Activated naive CD4-positive, alpha-beta T cell treated with anti-CD3 and anti-CD28 coated beads, Interleukin-2, amount 50 U/mL, for 24 hours (primary cell): ENCODE results near the gene SMAD3.
"Not testable (repeated sequence)": the region's sequence is repeated elsewhere in the genome, so short reads cannot be mapped to it uniquely, and the experiment has no call there.

ENCODE experiments used
- H3K27ac Mint-ChIP-seq: one replicate; pipeline ENCODE4 v1.8.0; 2021; ENCODE audit warnings: mild to moderate bottlenecking, mixed read lengths
- H3K27me3 Mint-ChIP-seq: one replicate; pipeline ENCODE4 v1.8.0; 2021; ENCODE audit warnings: mixed read lengths
- H3K36me3 Mint-ChIP-seq: one replicate; pipeline ENCODE4 v1.8.0; 2021; ENCODE audit warnings: mixed read lengths
- H3K4me1 Mint-ChIP-seq: one replicate; pipeline ENCODE4 v1.8.0; 2021; ENCODE audit warnings: mixed read lengths
- H3K4me3 Mint-ChIP-seq: one replicate; pipeline ENCODE4 v1.8.0; 2021; ENCODE audit warnings: mild to moderate bottlenecking, mixed read lengths
- H3K9me3 Mint-ChIP-seq: one replicate; pipeline ENCODE4 v1.8.0; 2021; ENCODE audit warnings: mixed read lengths

SMAD3 gene

DNA sequence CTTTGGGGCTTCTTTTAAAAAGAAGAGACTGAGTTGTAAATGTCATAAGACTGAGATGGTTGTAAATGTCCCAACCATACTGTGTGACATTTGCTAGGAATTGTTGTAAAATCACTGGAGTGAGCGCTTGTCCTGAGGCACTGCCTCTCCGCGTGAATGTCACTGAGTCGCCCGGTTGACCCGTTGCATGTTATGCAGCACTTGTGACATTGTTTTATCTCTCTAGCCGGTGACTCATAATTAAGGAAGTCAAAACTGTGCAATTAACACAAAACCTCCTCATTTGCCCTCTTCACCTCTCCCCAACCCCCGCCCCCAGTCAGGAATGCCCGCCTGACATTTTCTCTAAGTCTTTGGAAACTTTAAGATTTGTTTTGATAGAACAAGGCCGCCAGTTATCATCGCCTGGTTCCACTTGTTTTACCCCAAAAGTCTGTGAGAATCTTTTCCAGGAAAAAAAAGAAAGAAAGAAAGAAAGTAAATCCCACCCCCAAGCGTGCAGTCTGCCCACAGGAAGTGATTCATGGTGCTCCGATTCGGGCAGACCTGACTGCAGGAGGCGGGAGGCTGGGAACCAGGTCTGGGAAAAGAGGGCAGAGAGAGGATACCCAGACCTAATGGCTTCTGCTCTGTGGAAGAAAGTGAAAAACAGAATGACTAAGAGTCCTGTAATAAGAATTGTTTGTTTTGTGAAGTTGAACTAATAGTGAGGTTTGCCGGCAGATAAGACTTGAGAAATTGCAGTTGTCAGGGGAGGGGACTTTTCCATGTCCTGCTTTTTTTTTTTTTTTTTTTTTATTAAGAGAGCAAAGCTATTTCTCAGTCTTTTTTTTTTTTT, 84.8 kb downstream of the SMAD3 start:
- Mint-ChIP-seq H3K27me3 (no peaks in the 10 kb centered on the region), H3K27ac (peak overlapping the region; percentile 90), H3K4me1 (peaks cover 73% of the 10 kb centered on the region), H3K4me3 (peak overlapping the region; percentile 58), H3K36me3 (peaks cover 1% of the 10 kb centered on the region), H3K9me3 (no peaks in the 10 kb centered on the region)

DNA sequence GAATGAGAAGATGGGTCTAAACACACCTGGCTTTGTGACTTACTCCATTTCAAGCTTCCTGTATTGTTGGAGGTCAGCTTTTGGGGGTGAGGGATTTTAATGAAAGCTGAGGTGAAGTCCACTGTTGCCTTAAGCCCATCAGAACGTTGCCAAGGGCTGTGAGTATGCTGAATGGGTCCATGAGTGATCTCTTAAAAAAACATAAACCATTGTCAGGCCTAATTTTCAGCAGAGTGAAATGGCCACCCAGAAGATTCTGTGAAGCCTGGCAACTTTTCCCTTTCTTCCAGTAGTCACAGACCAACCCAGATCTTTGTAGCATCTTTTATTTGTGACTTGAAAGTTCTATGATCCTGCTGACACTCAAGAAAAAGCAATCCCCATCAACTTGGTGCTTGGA, 87.0 kb downstream of the SMAD3 start:
- peaks cover 65% of the 10 kb centered on the region for H3K4me1 Mint-ChIP-seq
- H3K27me3 Mint-ChIP-seq: no peaks in the 10 kb centered on the region
- peak overlapping the region; percentile 70 for H3K27ac Mint-ChIP-seq

DNA sequence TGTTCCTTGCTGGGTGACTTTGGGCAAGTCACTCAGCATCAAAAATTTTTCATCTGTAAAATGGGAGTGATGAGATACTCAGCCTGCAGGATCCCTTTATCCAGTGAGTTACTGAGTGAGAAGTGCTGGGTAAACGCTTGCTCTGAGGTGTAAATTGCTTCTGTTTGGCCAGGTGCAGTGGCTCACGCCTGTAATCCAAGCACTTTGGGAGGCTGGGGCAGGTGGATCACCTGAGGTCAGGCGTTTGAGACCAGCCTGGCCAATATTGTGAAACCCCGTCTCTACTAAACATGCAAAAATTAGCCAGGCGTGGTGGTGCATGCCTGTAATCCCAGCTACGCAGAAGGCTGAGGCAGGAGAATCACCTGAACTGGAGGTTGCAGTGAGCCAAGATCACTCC, 87.6 kb downstream of the SMAD3 start:
- H3K9me3 Mint-ChIP-seq, H3K27me3 Mint-ChIP-seq, H3K36me3 Mint-ChIP-seq, H3K4me3 Mint-ChIP-seq: not testable (repeated sequence)
- Mint-ChIP-seq H3K4me1 (peaks cover 65% of the 10 kb centered on the region), H3K27ac (peak overlapping the region; percentile 70)

More for the DNA sequence above, 87.0 kb downstream of the SMAD3 start:
- Mint-ChIP-seq H3K36me3 (peaks cover 8% of the 10 kb centered on the region), H3K4me3 (no peak overlapping the region), H3K9me3 (no peaks in the 10 kb centered on the region)

DNA sequence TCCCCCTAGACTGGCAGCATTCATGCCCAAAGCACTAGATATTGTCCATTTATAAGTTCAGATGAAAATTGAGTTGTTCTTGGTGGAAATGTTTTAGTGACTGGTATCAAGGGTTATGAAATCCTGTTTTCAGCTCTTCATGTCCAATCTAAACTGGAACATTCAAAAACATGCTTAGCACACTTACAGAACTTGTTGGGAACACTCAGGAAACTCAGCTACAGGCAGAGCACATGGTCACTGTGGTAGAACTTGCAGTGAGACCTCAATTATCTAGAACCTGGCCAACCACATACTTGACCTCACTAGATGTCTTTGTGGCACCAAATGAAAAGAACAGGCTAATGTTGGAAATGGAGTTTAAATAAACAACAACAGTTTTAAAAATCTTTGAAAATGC, 88.8 kb downstream of the SMAD3 start:
- H3K27me3 Mint-ChIP-seq: no peaks in the 10 kb centered on the region
- H3K27ac Mint-ChIP-seq: no peak overlapping the region
- H3K4me3 Mint-ChIP-seq: no peak overlapping the region
- H3K36me3 Mint-ChIP-seq: peaks cover 10% of the 10 kb centered on the region
- peaks cover 57% of the 10 kb centered on the region for H3K4me1 Mint-ChIP-seq
- no peaks in the 10 kb centered on the region for H3K9me3 Mint-ChIP-seq

DNA sequence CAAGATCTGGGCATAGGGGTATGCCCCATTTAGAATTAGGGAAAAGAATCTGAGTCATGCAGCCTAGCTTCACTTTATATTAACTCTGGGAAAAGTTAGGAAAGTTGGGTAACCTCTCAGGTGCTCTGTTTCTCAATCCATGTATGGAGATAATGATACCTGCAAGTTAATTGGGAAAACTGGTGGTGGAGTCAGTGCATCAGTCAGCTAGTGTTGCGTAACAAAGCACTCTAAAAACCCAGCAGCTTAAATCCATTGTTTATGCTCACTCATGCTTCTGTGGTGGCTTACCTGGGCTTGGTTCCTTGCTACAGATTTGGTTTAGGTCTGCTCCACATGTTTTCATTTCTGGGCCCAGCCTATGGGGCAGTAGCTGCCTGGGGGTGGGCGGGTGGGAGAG, 91.0 kb downstream of the SMAD3 start:
- Mint-ChIP-seq H3K27ac (no peak overlapping the region), H3K4me3 (no peak overlapping the region), H3K27me3 (no peaks in the 10 kb centered on the region), H3K36me3 (peaks cover 10% of the 10 kb centered on the region), H3K9me3 (no peaks in the 10 kb centered on the region), H3K4me1 (peaks cover 42% of the 10 kb centered on the region)

DNA sequence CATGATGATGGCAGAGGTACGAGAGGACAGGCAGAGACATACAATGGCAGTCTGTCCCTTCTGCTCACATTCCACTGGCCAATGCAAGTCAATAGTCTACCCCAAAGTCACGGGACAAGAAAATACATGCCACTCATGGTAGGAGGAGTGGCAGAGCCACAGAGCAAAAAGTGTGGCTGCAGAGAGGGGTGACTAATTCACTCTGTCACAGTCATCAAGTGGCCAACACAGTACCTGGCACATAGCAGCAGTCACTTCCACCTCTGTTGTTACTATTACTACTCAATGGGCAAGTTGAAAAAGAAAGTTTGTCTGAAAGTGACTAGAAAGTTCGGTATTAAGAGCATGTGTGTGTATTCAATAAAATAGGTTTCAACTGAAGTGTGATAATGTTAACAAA, 91.4 kb downstream of the SMAD3 start:
- Mint-ChIP-seq H3K4me3 (no peak overlapping the region), H3K9me3 (no peaks in the 10 kb centered on the region), H3K36me3 (peaks cover 10% of the 10 kb centered on the region), H3K27ac (no peak overlapping the region), H3K4me1 (peaks cover 43% of the 10 kb centered on the region), H3K27me3 (no peaks in the 10 kb centered on the region)

DNA sequence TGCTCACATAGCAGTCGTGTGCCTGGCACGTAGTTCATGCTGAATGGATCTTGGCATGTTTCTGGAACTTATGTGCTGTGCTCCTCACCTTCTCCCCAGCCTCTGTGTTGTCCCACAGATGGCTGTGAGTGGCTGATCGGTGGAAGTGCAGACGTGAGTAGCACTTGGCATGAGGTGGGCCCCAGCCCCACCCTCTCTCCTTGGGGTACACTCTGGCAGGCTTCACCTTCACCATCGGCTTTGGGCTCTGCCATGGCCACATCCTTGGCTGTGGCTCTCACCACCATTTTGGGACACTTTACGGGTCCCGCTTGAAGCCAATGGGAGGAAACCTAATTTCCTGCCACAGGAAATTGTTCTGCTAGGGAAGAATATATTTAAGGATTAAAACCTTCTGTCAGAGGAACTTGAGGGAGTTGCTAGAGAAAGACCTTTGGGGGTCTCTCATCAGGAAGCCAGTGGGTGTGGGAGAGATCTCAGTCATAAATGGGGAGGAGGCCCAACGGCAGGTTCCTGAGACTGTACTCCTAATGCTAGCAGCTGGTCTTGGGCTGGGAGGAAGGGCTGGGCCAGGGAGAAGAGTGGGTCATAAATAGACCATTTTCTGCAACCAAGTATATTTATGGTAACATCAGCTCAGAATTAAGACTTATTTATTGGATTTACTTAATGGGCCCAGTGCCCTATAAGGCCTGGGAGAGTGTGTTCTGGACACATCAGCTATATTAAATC, 92.3 kb downstream of the SMAD3 start:
- no peaks in the 10 kb centered on the region for H3K9me3 Mint-ChIP-seq
- no peak overlapping the region for H3K27ac Mint-ChIP-seq
- H3K4me1 Mint-ChIP-seq: peaks cover 39% of the 10 kb centered on the region
- H3K36me3 Mint-ChIP-seq: peaks cover 10% of the 10 kb centered on the region
- H3K27me3 Mint-ChIP-seq: no peaks in the 10 kb centered on the region
- no peak overlapping the region for H3K4me3 Mint-ChIP-seq

DNA sequence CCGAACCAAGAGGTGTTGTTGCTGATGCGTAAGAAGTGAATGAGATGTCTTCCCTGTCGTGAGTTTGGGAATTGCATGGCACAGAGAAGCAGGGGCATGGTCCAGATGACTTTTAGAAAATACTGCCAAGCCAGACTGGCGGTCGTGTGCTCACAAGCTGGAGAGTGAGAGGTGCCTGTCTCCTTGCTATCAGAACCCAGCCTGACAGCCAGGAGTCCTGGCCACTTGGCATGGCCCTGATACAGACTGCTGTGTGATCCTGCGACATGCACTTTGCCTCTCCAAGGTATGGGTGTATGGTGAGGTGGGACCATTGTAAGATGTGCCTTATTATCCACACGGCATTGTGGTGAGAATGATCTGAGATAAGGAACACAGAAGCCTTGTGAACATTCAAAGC, 93.0 kb downstream of the SMAD3 start:
- Mint-ChIP-seq H3K9me3 (no peaks in the 10 kb centered on the region), H3K27ac (no peak overlapping the region), H3K36me3 (peaks cover 8% of the 10 kb centered on the region), H3K27me3 (no peaks in the 10 kb centered on the region), H3K4me1 (peaks cover 36% of the 10 kb centered on the region), H3K4me3 (no peak overlapping the region)

DNA sequence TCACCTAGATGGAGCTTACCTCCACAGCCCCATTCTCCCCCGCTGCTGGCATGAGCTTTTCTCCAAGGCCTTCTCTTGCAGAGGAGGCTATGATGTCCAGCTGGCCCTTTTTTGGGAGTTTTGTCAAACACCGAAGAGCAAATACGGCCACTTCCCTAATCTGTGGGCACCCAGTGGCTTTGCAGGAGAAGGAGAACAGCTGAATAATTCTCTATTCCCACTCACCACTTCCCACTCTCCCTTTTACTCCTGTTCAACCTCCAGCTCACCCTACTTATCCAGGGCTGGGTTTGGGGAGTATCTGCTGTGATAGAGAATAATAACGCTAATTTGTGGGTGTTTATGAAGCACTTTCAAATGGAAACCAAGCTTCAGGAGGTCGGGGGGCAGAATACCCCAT, 96.0 kb downstream of the SMAD3 start:
- Mint-ChIP-seq H3K27me3 (no peaks in the 10 kb centered on the region), H3K36me3 (peaks cover 4% of the 10 kb centered on the region), H3K27ac (no peak overlapping the region), H3K4me3 (no peak overlapping the region), H3K4me1 (peaks cover 25% of the 10 kb centered on the region), H3K9me3 (no peaks in the 10 kb centered on the region)

DNA sequence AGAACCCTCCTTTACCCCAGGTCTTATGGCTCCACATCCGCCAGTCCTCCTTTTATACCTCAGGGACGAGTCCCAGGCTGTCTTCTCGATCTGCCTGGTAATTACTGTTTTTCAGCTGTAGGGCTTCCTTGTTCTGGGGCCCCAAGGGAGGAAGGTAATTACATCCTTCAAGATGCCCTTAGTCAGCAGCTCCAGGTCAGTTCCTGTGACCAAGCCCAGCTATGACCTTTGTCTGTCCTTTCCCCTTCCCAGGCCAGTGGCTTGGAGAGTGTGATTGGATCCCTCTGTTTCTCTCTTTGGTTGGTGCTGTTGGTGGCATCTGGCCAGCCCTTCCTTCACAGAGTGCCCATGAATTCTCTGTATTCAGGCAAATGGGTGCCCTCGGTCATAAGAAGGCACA, 96.5 kb downstream of the SMAD3 start:
- Mint-ChIP-seq H3K27me3 (no peaks in the 10 kb centered on the region), H3K36me3 (peaks cover 4% of the 10 kb centered on the region), H3K9me3 (no peaks in the 10 kb centered on the region), H3K4me1 (peaks cover 23% of the 10 kb centered on the region), H3K27ac (no peak overlapping the region), H3K4me3 (no peak overlapping the region)

DNA sequence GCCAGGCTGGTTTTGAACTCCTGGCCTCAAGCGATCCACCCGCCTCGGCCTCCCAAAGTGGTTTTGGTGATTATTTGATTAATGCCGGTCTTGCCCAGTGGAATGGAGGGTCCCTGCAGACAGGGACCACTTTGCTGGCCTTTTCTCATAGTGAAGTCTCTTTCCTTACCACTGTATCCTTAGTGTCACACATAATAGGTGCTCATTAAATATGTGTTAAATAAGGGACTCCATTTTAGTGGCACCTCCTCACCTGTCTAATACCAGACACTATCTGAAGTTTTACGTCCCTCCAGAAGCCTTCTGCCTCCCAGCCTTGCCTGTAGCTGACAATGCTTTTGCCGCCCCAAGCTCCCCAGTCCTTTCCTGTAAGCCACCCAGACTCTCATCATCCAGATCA, 97.8 kb downstream of the SMAD3 start:
- Mint-ChIP-seq H3K4me1 (peaks cover 10% of the 10 kb centered on the region), H3K4me3 (no peak overlapping the region), H3K9me3 (no peaks in the 10 kb centered on the region), H3K27ac (no peak overlapping the region), H3K36me3 (peaks cover 2% of the 10 kb centered on the region), H3K27me3 (no peaks in the 10 kb centered on the region)

DNA sequence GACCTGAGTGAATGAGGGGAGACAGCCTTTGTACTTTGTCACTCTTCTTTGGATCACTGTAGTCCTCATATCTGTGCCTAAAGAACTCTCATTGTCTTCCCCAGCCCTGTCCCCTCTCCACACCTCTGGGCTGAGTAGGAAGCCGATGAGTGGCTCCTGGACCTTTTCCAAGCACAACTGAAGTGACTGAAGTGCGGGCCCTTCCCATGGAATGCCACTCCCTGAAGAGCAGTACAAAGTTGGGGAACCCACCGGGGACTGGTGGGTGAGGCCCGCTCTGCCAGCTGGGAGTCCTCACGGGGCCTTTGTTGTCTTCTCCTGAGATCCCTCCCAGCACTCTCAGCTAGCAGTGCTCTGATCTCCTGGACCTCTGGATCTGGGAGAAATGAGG, 99.0 kb downstream of the SMAD3 start:
- H3K4me1 Mint-ChIP-seq: peaks cover 8% of the 10 kb centered on the region
- no peaks in the 10 kb centered on the region for H3K27me3 Mint-ChIP-seq
- no peak overlapping the region for H3K27ac Mint-ChIP-seq
- peaks cover 2% of the 10 kb centered on the region for H3K36me3 Mint-ChIP-seq
- H3K4me3 Mint-ChIP-seq: no peak overlapping the region
- H3K9me3 Mint-ChIP-seq: no peaks in the 10 kb centered on the region

DNA sequence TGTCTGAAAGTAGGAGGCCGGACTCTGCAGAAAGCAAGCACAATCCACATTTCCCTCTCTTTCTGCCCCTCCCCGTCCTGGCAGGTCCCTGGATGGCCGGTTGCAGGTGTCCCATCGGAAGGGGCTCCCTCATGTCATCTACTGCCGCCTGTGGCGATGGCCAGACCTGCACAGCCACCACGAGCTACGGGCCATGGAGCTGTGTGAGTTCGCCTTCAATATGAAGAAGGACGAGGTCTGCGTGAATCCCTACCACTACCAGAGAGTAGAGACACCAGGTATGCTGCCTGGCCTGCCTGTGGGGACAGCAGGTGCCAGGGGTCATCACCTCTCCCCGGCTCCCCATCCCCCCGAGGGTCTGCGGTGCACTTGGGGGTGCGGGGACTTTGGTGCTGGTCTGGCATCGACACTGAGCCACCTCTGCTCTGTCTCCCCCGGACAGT, 99.4 kb downstream of the SMAD3 start:
- no peaks in the 10 kb centered on the region for H3K9me3 Mint-ChIP-seq

DNA sequence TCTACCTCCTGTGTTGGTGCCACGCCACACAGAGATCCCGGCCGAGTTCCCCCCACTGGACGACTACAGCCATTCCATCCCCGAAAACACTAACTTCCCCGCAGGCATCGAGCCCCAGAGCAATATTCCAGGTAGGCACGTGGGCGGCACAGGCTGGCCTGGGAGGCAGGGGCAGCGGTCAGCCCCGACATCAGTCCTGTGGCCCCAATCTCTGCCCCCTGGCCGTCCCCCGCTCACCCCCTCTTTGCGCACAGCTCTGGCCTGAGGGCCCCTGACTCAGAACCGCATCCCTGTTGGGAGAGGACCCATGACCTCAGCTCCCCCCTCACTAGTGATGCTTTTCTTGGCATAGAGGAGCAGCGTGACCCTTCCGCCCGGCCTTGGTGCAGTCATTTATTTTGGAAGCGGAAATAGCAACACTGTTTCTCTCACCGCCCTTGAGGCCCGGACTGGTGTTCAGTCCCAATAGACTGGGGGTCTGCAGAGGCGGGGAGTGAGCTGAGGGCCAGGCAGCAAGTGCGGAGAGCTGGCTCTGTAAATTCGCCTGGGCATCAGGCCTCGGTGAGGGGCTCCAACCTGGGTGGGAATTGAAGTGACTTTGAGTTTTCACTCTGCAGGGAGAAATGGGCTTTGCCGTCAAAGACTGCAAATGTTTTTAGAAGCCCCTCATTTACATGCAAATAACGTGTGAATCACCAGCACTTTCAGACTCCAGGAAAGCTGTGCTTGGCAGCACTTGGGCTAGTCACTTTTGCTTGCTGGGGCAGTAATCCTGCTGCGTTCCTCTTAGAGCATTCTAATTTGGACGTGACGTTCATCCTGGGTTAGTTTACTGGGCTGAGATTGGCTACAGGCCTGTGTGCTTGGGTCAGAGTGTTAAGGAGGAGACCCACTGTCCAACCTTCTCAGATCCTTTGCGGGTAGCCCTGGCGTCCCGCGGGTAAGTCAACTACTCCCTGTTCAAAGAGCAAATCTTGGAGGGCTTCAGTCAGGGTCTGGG, 100.2 kb downstream of the SMAD3 start:
- Mint-ChIP-seq H3K27ac (peak overlapping the region; percentile 30), H3K4me3 (no peak overlapping the region), H3K27me3 (no peaks in the 10 kb centered on the region), H3K36me3 (peaks cover 2% of the 10 kb centered on the region), H3K4me1 (peaks cover 9% of the 10 kb centered on the region), H3K9me3 (no peaks in the 10 kb centered on the region)

More for the DNA sequence above, 99.4 kb downstream of the SMAD3 start:
- peaks cover 5% of the 10 kb centered on the region for H3K4me1 Mint-ChIP-seq
- H3K4me3 Mint-ChIP-seq: no peak overlapping the region
- no peaks in the 10 kb centered on the region for H3K27me3 Mint-ChIP-seq
- H3K36me3 Mint-ChIP-seq: peaks cover 2% of the 10 kb centered on the region
- H3K27ac Mint-ChIP-seq: no peak overlapping the region

DNA sequence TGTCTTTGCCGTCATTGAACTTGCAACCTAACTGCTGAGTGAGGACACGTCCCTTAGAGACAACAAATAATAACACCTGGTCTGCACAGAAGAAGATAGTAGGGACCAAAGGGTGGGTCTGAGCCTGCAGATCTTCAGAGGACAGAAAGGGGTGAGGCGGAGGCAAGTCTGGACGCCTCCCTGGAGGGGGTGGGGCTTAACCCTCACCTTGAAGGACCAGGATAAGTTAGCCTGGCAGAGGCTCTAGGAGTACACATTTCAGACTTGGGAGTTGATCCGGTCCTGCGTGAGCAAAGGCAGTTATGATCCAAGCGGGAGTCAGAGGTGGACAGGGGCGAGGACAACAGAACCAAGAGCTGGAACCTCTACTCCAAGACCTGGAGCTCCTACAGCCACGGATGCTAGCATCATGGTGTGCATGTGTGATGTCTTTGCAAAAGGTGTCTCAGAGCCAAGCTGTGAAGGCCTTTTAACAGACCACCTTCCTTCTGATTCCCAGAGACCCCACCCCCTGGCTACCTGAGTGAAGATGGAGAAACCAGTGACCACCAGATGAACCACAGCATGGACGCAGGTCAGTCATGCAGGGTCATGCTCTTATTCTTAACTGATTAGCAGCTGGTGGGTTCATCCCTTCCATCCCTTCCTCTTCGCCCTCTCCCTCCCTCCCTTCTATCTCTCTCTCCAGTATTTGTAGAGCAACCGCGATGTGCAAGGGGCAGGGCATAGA, 101.0 kb downstream of the SMAD3 start:
- H3K4me1 Mint-ChIP-seq: peaks cover 13% of the 10 kb centered on the region
- peak overlapping the region; percentile 30 for H3K27ac Mint-ChIP-seq
- H3K27me3 Mint-ChIP-seq: no peaks in the 10 kb centered on the region
- H3K9me3 Mint-ChIP-seq: no peaks in the 10 kb centered on the region
- no peak overlapping the region for H3K4me3 Mint-ChIP-seq
- peaks cover 6% of the 10 kb centered on the region for H3K36me3 Mint-ChIP-seq
